HL-60 (cell line): ENCODE measurements around the gene REEP1.

ENCODE experiments used
- CTCF ChIP-seq: IDR thresholded peaks from one replicate; pipeline ENCODE4 v1.5.1; 2011; ENCODE audit warnings: low read length, control low read depth, inconsistent platforms; ENCODE audit not compliant: insufficient read depth
- TF ChIP-seq, protein P1 (sequence below): IDR thresholded peaks from 2 replicates; pipeline ENCODE4 v1.6.1; 2012; ENCODE audit warnings: low read depth; ENCODE audit not compliant: insufficient replicate concordance

- TF ChIP-seq, protein P1, sequence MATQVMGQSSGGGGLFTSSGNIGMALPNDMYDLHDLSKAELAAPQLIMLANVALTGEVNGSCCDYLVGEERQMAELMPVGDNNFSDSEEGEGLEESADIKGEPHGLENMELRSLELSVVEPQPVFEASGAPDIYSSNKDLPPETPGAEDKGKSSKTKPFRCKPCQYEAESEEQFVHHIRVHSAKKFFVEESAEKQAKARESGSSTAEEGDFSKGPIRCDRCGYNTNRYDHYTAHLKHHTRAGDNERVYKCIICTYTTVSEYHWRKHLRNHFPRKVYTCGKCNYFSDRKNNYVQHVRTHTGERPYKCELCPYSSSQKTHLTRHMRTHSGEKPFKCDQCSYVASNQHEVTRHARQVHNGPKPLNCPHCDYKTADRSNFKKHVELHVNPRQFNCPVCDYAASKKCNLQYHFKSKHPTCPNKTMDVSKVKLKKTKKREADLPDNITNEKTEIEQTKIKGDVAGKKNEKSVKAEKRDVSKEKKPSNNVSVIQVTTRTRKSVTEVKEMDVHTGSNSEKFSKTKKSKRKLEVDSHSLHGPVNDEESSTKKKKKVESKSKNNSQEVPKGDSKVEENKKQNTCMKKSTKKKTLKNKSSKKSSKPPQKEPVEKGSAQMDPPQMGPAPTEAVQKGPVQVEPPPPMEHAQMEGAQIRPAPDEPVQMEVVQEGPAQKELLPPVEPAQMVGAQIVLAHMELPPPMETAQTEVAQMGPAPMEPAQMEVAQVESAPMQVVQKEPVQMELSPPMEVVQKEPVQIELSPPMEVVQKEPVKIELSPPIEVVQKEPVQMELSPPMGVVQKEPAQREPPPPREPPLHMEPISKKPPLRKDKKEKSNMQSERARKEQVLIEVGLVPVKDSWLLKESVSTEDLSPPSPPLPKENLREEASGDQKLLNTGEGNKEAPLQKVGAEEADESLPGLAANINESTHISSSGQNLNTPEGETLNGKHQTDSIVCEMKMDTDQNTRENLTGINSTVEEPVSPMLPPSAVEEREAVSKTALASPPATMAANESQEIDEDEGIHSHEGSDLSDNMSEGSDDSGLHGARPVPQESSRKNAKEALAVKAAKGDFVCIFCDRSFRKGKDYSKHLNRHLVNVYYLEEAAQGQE: no peak
- TF ChIP-seq CTCF: no peak
Measured at GRCh38 chr2:86295066-86295465, 42.4 kb downstream of the REEP1 start.
